ENCODE measurements around the gene PALLD. TPM values are rescaled to one million over a fixed set of nuclear protein-coding genes. Genes with fewer than 3 reads are reported as not detected.
A peak's percentile ranks its signal among the peaks of the same experiment; 100 is the strongest.

The PALLD gene
- total and polyA plus RNA-seq, 12 donors = 169 to 1,537 (median 667) TPM

DNA sequence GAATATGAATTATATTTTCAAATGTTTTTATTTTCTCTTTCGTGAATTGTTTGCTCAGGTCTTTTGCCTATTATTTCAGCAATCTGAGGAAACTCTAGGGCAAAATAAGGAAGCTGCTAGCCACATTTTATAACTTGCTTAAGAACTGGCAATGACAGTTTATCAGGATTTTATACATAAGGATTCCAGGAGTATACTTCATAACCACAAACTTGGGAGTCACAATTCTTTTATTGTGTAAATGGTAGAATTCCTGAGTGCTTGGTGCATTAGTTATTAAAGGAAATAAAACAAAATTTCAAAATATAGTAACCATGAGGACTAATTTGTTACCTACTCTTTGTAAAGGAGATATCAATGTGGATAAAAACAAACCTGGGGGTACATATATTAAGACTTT lies 54.4 kb downstream of the PALLD start:
- DNase-seq (no peak), ATAC-seq (no peak)
- H3K9me3 ChIP-seq = no peaks in the 10 kb centered on the region
- no peak overlapping the region for H3K27ac ChIP-seq
- H3K4me3 ChIP-seq = no peak overlapping the region
- no peaks in the 10 kb centered on the region for H3K27me3 ChIP-seq
- intact Hi-C loops (cut with DNase I) = loop anchor here in 1 of 10 donors (5.0 kb wide), 1 partner anchor 234 kb away; the partner anchor contains the start of gene DDX60
- H3K4me1 ChIP-seq = peaks cover 0 to 21% (median 10%) of the 10 kb centered on the region in 9 donors
- no peaks in the 10 kb centered on the region for H3K36me3 ChIP-seq
- 90 to 91% methylated on average over 1 of the region's 1 CpG for WGBS, 2 donors
- TF ChIP-seq, protein P1, sequence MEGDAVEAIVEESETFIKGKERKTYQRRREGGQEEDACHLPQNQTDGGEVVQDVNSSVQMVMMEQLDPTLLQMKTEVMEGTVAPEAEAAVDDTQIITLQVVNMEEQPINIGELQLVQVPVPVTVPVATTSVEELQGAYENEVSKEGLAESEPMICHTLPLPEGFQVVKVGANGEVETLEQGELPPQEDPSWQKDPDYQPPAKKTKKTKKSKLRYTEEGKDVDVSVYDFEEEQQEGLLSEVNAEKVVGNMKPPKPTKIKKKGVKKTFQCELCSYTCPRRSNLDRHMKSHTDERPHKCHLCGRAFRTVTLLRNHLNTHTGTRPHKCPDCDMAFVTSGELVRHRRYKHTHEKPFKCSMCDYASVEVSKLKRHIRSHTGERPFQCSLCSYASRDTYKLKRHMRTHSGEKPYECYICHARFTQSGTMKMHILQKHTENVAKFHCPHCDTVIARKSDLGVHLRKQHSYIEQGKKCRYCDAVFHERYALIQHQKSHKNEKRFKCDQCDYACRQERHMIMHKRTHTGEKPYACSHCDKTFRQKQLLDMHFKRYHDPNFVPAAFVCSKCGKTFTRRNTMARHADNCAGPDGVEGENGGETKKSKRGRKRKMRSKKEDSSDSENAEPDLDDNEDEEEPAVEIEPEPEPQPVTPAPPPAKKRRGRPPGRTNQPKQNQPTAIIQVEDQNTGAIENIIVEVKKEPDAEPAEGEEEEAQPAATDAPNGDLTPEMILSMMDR (IDR thresholded peaks at IDR 0.05) = no peak

DNA sequence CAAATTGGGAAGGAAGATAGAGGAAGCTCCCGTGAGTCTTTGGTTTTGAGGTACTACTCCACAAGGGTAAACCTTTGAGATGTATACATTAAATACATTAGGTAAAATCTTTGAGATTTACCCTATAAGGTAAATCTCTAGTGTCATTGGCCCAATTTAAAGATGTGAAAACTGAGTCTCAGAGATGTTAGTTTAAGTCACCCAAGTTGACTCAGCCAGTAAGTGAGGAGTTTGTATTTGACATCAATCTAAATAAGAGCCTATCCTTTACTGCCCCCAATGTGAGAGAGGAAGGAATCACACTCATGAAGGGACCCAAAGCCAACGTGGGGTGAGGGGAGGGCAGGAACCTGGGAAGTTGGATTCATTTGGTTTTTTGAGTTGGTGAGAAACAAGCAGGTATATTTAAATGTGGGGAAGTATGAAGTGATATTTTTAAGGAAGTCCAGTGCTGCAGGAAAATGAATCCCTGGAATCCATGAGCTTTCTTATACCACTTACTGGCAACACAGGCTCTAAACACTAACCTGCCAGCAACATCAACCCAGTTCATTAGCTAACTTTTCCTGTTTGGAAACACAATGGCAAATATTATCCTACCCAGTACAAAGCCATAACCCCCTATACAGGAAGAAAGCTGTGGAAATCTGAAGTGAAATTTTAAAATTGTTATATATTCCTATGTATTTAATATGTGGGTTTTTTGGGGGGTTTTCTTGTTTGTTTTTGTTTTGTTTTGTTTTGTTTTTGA lies 55.3 kb downstream of the PALLD start:
- Histone ChIP-seq H3K4me3 (no peak overlapping the region), H3K4me1 (peaks cover 0 to 24% (median 12%) of the 10 kb centered on the region in 9 donors), H3K27ac (no peak overlapping the region), H3K27me3 (no peaks in the 10 kb centered on the region), H3K9me3 (no peaks in the 10 kb centered on the region), H3K36me3 (no peaks in the 10 kb centered on the region)
- ATAC-seq (no peak), DNase-seq (no peak)
- TF ChIP-seq, protein P1 (IDR thresholded peaks at IDR 0.05) = peak in 5 of 9 donors; percentile 8 to 33 (median 21)
- 59 to 70% methylated on average over 2 of the region's 2 CpGs for WGBS, 2 donors
- intact Hi-C loops (cut with DNase I) = loop anchor here in 1 of 10 donors (5.0 kb wide), 1 partner anchor 235 kb away; the partner anchor contains the start of gene DDX60

DNA sequence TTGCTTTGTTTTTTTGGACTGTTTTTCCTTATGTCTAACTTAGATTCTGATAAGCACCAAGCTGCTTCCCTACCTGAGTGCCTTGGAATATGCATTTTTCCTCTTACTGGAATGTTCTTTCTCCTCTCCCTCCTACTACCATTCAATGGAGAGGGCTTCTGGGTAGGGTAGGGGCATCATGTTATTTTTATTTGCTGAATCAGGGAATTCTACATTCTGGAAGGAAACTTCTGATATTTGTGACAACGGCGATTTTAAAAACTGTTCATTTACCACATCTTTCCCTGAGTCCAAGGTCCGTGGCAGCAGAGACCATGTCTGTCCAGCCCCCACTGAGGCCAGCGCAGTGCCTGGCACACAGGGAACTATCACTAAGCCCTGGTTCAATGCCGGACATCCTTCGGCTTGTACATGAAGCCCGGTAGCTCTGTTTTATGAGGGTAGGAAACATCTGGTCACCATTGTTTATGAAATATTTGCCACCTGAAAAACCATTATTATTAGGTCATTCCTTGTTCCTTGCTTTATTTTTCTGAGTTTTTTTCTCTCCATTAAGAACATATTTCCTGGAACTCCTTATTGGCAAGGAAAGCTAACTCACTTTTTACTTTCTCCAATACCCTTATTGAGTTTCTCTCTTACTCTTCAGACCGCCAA lies 57.0 kb downstream of the PALLD start:
- ATAC-seq (no peak), DNase-seq (no peak)
- no peaks in the 10 kb centered on the region for H3K27me3 ChIP-seq
- no peak overlapping the region for H3K27ac ChIP-seq
- intact Hi-C loops (cut with DNase I) = loop anchor here in 1 of 10 donors (5.0 kb wide), 1 partner anchor 237 kb away; the partner anchor contains the start of gene DDX60
- H3K36me3 ChIP-seq = no peaks in the 10 kb centered on the region
- H3K4me3 ChIP-seq = no peak overlapping the region
- H3K4me1 ChIP-seq = peaks cover 0 to 32% (median 22%) of the 10 kb centered on the region in 9 donors
- H3K9me3 ChIP-seq = no peaks in the 10 kb centered on the region
- 53 to 62% methylated on average over 8 of the region's 8 CpGs for WGBS, 2 donors
- TF ChIP-seq, protein P1 (IDR thresholded peaks at IDR 0.05) = no peak

DNA sequence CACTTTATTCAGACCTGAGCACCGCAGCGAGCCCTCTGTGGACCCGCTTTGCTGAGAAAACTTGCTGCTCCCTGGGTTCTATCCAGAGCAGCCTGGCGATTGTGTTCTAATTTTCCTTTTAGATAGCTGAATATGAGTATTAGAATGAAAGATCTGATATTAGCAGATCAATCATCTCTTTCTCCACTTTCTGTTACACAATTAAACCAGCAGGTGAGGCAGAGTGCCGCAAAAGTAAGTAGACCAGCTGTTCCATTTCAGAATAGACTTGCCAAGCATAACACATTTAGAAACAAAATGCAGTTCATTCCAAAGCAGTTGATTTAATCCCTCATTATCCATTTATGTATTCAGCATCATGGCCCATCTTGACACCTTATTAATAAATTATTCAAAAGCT lies 58.6 kb downstream of the PALLD start:
- H3K27ac ChIP-seq = no peak overlapping the region
- H3K4me3 ChIP-seq = no peak overlapping the region
- no peak for DNase-seq
- peaks cover 2 to 38% (median 26%) of the 10 kb centered on the region in 9 donors for H3K4me1 ChIP-seq
- intact Hi-C loops (cut with DNase I) = no loop called here
- whole genome bisulfite sequencing, 2 donors = 94 to 95% methylated on average over 5 of the region's 5 CpGs
- no peaks in the 10 kb centered on the region for H3K9me3 ChIP-seq
- no peak for ATAC-seq
- no peaks in the 10 kb centered on the region for H3K27me3 ChIP-seq
- TF ChIP-seq, protein P1 (IDR thresholded peaks at IDR 0.05) = no peak
- no peaks in the 10 kb centered on the region for H3K36me3 ChIP-seq
